GM18511 (cell line): Measurements from ENCODE around the gene WDR26.
"Not testable (repeated sequence)": the region's sequence is repeated elsewhere in the genome, so short reads cannot be mapped to it uniquely, and the experiment has no call there.

Experiments
- ATAC-seq: cut with Tn5 transposase; IDR thresholded peaks from one replicate; pipeline ENCODE4 v1.9.1; 2021; ENCODE audit warnings: mild to moderate bottlenecking, moderate library complexity; ENCODE audit not compliant: unreplicated experiment

The WDR26 gene

DNA sequence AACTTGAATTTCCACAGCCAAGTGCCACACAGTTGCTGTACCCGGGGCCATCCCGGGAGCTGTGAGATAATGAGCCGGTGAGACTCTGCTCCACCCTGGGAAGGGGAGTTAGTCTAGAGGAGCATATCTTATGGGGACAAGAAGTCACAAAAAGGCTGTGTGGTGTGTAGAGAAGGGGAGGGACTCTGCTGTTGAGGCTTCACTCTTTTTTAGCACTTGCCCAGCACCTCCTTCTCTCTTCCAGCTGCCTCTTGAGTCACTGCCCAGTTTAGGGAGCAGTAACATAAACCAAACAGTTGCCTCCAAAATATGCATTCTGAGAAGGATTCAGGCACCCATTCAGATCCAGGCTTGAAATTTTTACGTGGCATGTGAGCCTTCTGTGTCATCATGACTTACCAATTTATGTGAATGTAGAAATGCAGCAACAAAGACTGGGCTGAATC, 744 bp upstream of the WDR26 start:
- peak; percentile 28 for ATAC-seq

DNA sequence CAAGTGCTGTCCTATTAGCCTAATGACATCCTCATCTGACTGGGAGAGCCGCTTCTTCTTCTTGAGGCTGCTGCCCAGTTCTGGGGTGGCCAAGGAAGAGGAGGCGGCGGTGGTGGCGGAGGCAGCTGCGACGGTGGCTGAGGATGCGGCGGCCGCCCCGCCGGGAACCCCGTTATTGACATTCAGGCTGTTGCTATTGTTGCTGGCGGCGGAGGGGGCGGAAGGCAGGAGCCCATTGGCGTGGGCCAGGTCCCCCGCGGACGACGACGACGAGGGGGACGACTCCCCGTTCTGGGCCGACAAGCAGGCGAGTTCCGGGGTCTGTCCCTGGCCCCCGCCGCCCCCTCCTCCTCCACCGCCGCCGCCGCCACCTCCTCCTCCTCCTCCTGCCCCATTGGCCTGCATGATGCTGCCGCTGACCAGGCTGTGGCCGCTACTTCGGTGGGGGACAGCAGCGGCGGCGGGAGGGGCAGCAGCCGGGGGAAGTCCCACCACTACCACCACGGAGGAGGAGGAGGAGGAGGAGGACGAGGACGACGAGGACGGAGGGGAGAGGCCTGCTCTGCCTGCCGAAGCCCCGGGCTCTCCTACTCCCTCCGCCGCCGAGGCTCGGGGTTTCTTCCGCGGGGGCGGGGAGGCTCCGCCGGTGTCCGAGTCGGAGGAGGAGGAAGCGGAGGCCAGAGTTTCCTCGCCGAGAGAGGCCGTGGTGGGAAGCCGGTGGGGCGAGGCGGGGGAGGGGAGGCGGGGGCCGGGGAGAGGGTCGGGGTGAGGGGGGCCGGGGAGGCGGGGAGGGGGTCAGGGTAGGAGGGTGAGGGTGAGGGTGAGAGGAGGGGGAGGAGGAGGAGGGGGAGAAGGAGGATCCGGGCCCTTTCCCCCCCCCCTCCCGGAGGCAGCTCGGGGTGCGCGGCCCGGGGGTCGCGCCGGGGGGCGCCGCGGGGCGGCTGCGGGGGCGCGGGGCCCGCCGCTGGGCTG, 610 bp downstream of the WDR26 start:
- ATAC-seq = peak; percentile 13

DNA sequence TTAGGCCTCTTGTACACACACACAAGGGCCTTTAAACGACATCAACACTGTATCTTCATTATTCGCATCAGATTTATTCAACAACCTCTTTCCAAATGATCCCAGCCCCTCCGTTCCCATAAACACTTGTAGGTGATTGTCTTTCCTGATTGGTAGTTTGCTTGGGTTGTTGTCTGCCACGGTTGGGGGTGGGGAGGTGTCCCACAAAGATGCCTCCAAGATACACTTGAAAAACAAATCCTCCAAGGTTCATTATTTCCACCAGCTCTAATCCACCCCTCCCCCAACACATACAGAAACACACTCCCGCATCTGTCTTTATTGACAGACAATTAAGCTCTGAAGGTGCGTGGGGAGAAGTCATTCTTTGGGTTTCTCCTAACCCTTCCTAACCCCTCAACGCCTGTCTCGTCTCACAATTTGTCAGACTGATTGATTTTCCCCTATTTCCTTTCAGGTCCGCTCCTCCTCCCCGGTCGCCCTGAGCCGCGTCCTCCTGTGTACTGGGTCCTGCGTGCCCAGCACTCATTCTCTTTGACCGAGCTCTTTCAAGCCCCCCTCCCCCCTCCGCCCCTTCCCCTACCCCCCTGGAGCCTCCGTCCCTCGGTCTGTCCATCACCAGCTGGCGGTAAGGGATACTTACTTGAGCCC, 1.4 kb downstream of the WDR26 start:
- no peak for ATAC-seq

DNA sequence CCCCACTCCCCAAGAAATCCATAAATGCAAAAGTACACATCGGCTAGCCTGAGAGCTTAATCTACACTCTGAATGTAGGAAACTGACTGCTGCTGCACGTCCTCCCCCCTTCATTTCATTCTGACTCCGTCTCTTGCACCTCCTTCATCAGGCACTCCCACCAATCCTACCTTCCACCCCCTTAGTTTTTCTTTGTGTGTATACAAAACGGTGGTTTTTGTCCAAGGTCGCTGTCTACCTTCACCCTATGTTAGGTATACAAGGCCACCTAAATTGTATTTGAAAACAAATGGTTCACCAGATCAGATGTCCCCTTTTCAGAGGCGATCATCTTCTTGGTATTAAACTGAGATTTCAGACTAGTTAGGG, 1.9 kb downstream of the WDR26 start:
- ATAC-seq = no peak

DNA sequence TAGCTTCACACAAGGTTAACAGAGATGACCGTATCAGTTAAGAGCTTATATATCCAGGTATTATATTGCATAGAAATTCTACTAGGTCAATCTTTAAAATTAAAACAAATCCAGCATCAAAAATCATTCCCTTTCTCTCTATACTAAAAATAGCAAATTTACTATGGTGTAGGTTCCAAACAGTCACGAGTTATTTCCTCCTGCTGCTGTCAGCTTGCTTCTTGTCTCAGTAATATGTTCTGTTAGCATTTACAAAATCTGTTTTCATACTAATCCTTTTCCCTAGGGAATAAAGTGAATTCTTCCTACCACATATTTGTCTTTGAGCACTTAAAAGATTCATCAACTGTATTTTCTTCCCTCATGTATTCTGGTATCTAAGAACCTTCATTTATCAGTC, 2.5 kb downstream of the WDR26 start:
- no peak for ATAC-seq

DNA sequence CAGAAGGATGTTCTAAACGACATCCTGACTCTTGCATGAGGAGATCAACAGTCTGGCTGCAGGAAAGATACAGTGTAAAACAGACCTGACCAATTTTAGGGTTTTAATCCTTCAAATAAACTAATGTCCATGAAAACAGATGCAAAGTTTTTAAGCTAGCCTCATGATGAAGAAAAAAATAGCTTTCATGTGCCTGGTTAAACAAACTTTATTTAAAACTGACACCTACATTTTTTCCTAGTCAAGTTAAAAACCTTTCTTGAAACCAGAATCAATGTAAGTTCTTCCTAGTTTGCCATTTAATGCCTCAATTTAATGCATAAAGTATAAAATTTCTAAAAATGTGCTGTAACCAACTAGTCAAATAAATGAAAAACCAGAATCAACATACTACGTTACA, 2.9 kb downstream of the WDR26 start:
- ATAC-seq = no peak

DNA sequence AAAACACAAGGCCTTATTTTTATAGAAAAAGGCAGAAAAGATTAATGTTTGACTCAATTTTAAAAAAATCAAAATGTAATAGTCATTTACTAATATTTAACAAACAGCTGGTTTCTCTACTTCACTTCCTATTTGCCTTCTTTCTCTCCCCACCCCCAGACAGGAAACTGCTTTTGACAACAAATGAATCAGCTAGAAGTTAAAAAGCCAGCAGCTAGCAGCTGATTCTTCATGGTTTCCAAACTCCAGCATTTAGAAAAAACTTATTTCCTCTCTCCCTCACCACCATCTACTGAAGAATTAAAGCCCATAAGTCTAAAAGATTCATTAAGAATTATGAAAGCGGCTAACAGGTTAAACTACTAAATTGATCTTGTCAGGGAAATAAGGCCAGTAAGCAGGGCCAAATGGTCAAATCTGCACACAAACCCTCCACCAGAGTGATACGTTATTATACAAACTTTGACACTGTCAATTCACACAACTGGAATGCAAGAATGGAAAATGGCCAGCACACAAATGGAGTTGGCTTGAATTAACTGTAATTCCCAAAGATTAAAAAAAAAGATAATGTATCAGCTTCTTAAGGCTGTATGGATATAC, 4.0 kb downstream of the WDR26 start:
- ATAC-seq = peak; percentile 27

DNA sequence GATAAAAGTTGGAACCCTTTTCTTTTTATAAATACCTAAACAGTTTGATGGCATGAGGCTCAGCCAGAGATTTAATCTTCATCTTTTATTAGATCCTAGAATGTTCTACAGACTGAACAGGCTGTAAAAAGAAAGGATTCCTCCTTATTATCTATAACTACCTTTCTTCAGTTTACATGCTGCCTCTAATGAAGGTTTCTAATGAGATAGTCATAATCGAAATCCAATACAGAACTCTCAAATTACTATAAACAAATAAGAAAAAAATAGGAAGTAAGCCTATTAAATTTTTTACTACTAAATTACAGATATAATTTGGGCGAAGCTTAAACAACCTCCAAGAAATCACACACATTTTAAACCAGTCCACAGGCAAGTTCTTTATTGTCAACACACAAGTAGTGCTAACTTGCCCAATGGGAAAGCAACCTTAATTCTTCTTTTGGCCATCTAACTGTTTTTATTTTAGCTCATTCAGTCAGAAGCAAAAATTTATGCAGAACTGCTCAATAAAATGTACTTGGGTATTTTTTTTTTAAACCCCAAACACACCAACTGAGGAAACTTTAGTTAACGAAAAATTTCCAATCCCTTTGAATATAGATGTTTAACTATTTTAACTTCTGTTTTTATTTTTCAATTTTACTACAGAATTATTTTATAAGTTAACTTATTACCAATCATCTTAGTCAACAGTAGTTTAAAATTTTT, 4.8 kb downstream of the WDR26 start:
- ATAC-seq = no peak

DNA sequence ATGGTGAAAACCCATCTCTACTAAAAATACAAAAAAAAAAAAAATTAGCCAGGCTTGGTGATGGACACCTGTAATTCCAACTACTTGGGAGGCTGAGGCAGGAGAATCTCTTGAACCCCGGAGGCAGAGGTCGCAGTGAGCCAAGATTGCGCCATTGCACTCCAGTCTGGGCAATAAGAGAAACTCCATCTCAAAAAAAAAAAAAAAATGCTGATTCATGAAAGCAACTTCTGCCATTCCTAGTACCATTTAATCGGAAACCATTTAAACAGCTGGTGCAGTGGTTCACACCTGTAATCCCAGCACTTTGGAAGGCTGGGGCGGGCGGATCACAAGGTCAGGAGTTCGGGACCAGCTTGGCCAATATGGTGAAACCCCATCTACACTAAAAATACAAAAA, 5.9 kb downstream of the WDR26 start:
- not testable (repeated sequence) for ATAC-seq

DNA sequence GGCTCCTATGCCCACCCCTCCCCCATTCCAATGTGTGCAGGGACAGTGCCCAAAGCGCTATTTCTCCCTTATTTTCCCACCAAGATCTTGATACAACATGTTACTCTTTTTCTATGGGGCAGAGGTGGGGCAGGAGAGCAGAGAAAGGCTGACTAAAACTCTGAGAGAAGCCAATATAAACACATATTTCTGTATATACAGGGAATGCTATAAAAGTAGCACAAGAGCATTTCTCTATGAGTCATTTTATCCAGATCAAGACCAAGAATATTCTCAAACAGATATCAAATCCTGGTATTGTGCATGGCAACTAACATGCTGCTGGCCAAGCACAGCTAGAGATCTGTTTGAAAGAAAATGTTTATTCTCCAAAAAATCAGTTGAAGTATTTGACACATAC, 7.3 kb downstream of the WDR26 start:
- ATAC-seq = no peak

DNA sequence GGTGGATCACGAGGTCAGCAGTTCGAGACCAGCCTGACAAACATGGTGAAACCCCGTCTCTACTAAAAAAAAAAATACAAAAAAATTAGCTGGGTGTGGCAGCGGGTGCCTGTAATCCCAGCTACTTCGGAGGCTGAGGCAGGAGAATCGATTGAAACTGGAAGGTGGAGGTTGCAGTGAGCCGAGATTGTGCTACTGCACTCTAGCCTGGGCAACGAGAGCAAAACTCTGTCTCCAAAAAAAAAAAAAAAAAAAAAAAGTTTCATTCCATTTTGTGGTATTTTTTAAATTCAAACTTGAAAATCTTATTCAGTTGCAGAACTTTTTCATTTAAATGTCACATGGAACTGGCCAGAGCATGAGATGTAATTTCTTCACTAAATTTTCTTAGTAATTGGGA, 7.7 kb downstream of the WDR26 start:
- ATAC-seq = not testable (repeated sequence)

DNA sequence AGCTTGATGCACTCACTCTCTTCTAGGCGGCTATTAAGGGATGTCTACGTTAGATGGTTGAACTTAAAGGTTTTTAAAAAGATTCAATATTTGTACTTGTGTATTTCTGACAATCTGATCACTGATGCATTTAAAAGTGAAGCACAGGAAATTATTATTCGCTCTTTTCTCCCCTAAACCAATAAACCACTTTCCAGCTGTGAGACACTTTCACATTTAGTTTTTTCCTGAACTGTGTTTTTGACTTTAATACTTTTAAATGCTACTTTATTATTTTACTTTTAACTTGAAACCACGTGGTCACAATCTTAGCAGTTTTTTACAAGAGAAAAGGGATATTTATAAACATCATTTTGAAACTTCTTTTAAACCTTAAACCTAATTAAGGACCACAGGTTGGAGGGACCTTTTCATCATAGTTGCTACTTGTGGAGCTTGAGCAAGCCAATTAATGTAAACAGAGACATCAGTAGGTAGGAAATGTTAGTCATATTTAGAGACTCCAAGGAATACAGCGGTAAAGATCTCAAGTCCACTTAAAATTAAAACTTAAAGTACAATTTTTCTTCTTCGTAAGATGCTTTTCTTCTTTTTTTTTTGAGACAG, 9.2 kb downstream of the WDR26 start:
- no peak for ATAC-seq

DNA sequence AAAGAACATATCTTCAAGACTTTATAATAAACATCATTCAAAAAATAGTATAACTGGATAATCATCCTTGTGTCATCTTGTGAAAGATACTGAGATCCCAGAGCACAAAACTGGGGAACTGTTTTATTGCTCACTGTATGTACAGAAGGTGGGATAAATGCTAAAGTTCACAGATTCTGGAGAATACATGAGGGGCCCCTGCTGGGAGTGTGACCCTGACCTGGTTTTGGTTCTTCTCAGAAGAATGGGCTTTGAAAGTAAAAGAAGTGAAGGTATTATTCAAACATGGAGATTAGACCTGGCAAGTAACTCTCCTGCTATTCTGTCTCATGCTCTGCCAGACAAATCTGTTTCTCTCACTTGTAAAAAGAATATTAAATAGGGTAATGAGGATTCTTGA, 14.5 kb downstream of the WDR26 start:
- no peak for ATAC-seq

DNA sequence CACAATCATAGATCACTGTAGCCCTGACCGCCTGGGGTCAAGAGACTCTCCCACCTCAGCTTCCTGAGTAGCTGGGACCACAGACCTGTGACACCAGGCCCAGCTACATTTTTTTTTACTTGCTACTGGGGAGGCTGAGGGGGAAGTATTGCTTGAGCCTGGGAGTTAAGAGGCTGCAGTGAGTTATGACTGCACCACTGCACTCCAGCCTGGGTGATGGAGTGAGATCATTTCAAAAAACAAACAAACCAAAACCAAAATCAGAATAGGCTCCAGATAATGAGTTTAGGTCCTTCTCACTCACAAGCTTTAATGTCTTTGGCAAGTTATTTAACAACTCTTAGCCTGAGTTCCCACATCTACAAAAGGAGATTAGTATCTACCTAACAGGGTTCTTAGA, 22.8 kb downstream of the WDR26 start:
- ATAC-seq = no peak

DNA sequence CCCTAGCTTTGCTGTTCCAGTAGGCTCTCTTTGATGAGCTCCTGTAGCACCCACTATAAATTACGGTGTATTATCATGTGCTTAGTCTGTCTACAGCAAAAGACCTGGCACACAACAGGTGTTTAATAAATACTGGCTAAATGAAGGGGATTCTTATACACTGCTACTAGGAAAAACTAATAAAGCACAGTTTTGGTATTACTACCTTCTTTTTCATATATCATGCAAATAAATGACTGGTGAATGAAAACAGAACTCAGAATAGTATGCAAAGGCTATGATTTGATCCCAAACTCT, 26.4 kb downstream of the WDR26 start:
- ATAC-seq = no peak

DNA sequence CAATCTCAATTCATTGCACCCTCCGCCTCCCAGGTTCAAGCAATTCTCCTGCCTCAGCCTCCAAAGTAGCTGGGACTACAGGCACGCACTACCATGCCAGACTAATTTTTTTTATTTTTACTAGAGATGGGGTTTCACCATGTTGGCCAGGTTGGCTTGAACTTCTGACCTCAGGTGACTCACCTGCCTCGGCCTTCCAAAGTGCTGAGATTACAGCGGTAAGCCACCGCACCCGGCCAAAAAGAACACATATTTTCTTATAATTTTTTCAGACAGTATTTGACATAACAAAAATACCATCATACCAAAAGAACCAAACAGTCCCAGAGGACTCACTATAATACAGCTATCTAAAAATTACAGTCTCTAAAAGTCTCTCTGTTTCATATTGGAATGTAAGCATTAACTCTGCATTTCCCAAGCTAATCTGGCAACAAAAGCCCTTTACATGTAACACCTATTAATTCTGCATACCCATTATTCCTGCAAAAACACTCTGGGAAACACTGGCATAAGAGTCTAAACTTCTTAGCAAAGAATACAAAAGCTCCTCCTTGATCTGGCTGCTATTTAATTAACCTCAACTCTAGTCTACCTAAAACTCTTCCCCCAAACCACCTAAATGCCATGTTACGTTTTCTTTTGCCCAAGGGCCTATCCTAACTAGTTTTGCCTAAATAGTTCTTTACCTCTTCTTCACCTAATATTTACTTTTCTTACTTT, 26.9 kb downstream of the WDR26 start:
- no peak for ATAC-seq

DNA sequence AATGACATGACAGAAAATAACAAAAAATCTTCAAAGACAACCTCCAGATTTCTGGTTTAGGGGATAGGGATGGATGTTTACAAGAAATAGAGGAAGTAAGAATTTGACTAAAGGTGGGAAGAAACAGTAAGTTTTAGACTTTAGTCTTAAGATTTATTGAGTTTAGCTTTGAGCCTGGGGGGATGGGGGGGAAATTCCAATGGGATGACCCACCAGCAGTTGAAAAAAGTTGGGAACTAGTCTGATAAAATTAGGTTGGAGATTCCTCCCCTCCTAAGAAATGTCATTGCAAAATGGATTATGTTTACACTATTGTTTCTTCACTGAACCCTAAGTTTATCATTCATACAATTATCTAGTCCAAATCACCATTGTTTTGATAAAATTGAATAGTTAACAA, 28.4 kb downstream of the WDR26 start:
- ATAC-seq = no peak

DNA sequence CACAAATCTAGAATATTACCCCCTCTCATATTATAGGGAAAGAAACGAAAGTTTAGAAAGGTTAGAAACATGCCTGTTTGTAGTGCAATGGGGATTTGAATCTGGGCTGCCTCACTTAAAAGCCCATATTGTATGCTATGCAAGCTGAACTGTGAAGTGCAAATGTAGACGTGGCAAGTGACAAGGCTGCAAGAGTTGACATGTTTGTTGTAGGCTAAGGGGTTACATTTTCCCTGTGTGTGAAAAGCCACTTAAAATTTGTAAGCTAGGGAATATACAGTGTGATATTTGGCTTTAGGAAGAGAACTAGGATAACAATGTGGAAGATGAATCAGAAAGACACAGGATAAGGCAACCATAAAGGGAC, 29.0 kb downstream of the WDR26 start:
- no peak for ATAC-seq

DNA sequence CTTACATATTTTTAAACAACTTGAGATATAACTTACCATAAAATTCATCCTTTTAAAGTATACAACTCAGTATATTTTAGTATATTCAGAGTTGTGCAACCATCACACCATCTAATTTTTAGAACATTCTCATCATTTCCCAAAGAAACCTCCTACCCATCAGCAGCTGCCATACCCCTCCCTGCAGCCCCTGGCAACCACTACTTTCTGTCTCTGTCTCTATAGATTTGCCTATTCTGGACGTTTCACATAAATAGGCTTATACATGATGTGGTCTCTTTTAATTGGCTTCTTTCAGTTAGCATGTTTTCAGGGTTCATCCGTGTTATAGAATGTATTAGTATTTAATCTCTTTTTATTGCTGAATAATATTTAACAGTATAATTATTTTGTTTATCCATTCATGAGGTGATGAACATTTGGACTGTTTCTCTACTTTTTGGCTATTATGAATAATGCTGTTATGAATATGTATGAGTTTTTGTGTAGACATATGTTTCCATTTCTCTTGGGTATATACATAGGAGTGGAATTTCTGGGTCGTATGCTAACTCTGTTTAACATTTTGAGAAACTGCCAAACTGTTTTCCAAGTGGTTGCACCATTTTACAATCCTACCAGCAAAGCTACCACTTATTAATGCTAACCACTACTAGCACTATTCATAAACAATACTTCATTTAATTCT, 29.5 kb downstream of the WDR26 start:
- ATAC-seq = no peak

DNA sequence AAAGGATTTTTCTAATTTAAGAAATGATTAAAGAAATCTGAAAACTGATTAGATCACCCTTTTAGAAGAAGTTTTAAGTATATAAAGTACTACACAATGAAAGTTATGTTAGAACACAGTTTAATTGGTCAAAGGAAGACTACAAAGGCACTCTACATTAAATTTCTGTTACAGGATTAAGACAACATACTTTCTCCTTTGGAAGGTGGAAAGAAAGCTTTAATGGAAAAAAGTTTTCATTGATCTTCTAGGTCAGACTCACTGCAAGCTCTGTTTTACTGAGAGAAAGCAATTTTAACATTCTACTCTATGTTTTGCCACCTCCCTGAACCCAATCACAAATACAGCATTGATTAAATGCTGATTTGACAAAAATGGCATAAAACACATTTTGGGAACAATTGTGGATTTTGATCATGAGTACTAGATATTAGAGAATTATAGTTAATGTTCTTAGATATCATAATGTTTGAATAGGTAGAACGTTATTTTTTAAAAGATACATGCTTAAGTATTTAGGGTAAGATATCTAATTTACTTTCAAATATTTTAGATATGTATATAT, 32.0 kb downstream of the WDR26 start:
- no peak for ATAC-seq
